ENCODE data around the gene PIK3CB.
"Not testable (repeated sequence)": the region's sequence is repeated elsewhere in the genome, so short reads cannot be mapped to it uniquely, and the experiment has no call there.

PIK3CB gene

GRCh38 chr3:138620431-138620830 lies 214.3 kb downstream of the PIK3CB start:
- Histone ChIP-seq H3K27ac (no peak overlapping the region), H3K9ac (no peak overlapping the region), H3K4me2 (no peak overlapping the region), H3K79me2 (ENCODE audit: insufficient read depth, low read depth) (no peaks in the 10 kb centered on the region), H3K36me3 (ENCODE audit: insufficient read depth) (no peaks in the 10 kb centered on the region), H2AFZ (ENCODE audit: low read depth) (no peak overlapping the region), H3K27me3 (ENCODE audit: insufficient read depth, low read depth) (no peaks in the 10 kb centered on the region), H3K4me1 (ENCODE audit: low read depth, poor library complexity, severe bottlenecking) (peaks cover 12% of the 10 kb centered on the region), H4K20me1 (ENCODE audit: insufficient read depth) (no peaks in the 10 kb centered on the region), H3K4me3 (IDR thresholded peaks at IDR 0.05; ENCODE audit: insufficient read depth, low read depth, low read length) (no peak overlapping the region)
- TF ChIP-seq CTCF (conservative IDR thresholded peaks at IDR 0.05; ENCODE audit: low read depth, low read length): no peak

GRCh38 chr3:138615462-138615861 lies 219.3 kb downstream of the PIK3CB start:
- Histone ChIP-seq H4K20me1 (ENCODE audit: insufficient read depth) (no peaks in the 10 kb centered on the region), H2AFZ (ENCODE audit: low read depth) (no peak overlapping the region), H3K4me1 (ENCODE audit: low read depth, poor library complexity, severe bottlenecking) (peaks cover 22% of the 10 kb centered on the region), H3K27me3 (ENCODE audit: insufficient read depth, low read depth) (no peaks in the 10 kb centered on the region), H3K4me3 (IDR thresholded peaks at IDR 0.05; ENCODE audit: insufficient read depth, low read depth, low read length) (no peak overlapping the region), H3K27ac (no peak overlapping the region), H3K79me2 (ENCODE audit: insufficient read depth, low read depth) (0 out of 2 replicates have a peak, but pooled peaks cover 5% of the 10 kb centered on the region), H3K36me3 (ENCODE audit: insufficient read depth) (no peaks in the 10 kb centered on the region), H3K4me2 (no peak overlapping the region), H3K9ac (no peak overlapping the region)
- no peak for TF ChIP-seq CTCF (conservative IDR thresholded peaks at IDR 0.05; ENCODE audit: low read depth, low read length)

- Histone ChIP-seq H2AFZ (ENCODE audit: low read depth) (peak overlapping the region; percentile 84), H3K36me3 (ENCODE audit: insufficient read depth) (no peaks in the 10 kb centered on the region), H3K4me2 (peak overlapping the region; percentile 87; the same call in 1 of the 2 replicates), H3K4me3 (IDR thresholded peaks at IDR 0.05; ENCODE audit: insufficient read depth, low read depth, low read length) (no peak overlapping the region), H3K4me1 (ENCODE audit: low read depth, poor library complexity, severe bottlenecking) (peaks cover 25% of the 10 kb centered on the region), H4K20me1 (ENCODE audit: insufficient read depth) (no peaks in the 10 kb centered on the region), H3K27me3 (ENCODE audit: insufficient read depth, low read depth) (no peaks in the 10 kb centered on the region), H3K27ac (peak overlapping the region; percentile 96; the same call in 1 of the 2 replicates), H3K9ac (peak overlapping the region; percentile 99; the same call in 1 of the 2 replicates), H3K79me2 (ENCODE audit: insufficient read depth, low read depth) (0 out of 2 replicates have a peak, but pooled peaks cover 12% of the 10 kb centered on the region)
- no peak for TF ChIP-seq CTCF (conservative IDR thresholded peaks at IDR 0.05; ENCODE audit: low read depth, low read length)
Measured at GRCh38 chr3:138609898-138610266, 224.8 kb downstream of the PIK3CB start.

- Histone ChIP-seq H3K27ac (peak within 1 kb of the TSS; percentile 96), H3K9ac (peak within 1 kb of the TSS; percentile 99), H3K79me2 (ENCODE audit: insufficient read depth, low read depth) (0 out of 2 replicates have a peak, but pooled peaks cover 7% of the 10 kb centered on the region), H3K4me3 (IDR thresholded peaks at IDR 0.05; ENCODE audit: insufficient read depth, low read depth, low read length) (peak within 1 kb of the TSS; percentile 87), H3K4me2 (peak within 1 kb of the TSS; percentile 87), H3K27me3 (ENCODE audit: insufficient read depth, low read depth) (no peaks in the 10 kb centered on the region), H4K20me1 (ENCODE audit: insufficient read depth) (no peaks in the 10 kb centered on the region), H3K4me1 (ENCODE audit: low read depth, poor library complexity, severe bottlenecking) (peaks cover 25% of the 10 kb centered on the region), H3K36me3 (ENCODE audit: insufficient read depth) (no peaks in the 10 kb centered on the region), H2AFZ (ENCODE audit: low read depth) (peak within 1 kb of the TSS; percentile 84)
- no peak for TF ChIP-seq CTCF (conservative IDR thresholded peaks at IDR 0.05; ENCODE audit: low read depth, low read length)
Measured at GRCh38 chr3:138608322-138609135, 226.2 kb downstream of the PIK3CB start, which contains the start of gene FAIM. FAIM (plus strand) TSS chr3:138608771; CDS start chr3:138619727, 10,956 bp downstream.

- not testable (repeated sequence) for H3K27ac ChIP-seq; H3K4me3 ChIP-seq (IDR thresholded peaks at IDR 0.05; ENCODE audit: insufficient read depth, low read depth, low read length); H3K4me1 ChIP-seq (ENCODE audit: low read depth, poor library complexity, severe bottlenecking); H3K36me3 ChIP-seq (ENCODE audit: insufficient read depth); H2AFZ ChIP-seq (ENCODE audit: low read depth); H3K27me3 ChIP-seq (ENCODE audit: insufficient read depth, low read depth); H3K79me2 ChIP-seq (ENCODE audit: insufficient read depth, low read depth); H4K20me1 ChIP-seq (ENCODE audit: insufficient read depth); H3K9ac ChIP-seq; H3K4me2 ChIP-seq
Measured at GRCh38 chr3:138604106-138604595, 230.6 kb downstream of the PIK3CB start.

Data from KMS-11 (cell line).